WTC11 (cell line): ENCODE data around the gene ILF2.

Experiments
- CREB1 ChIP-seq: sonication (generic); formaldehyde crosslinking; IDR thresholded peaks from 2 replicates; pipeline ENCODE4 v1.8.0; 2023; ENCODE audit warnings: mild to moderate bottlenecking, missing genetic modification reagents
- FOXK1 ChIP-seq: sonication (generic); formaldehyde crosslinking; IDR thresholded peaks from 2 replicates; pipeline ENCODE4 v1.8.0; 2022; ENCODE audit warnings: mild to moderate bottlenecking, moderate library complexity, missing genetic modification reagents
- MXD4 ChIP-seq: fragments of 250-450 bp; sonication (Bioruptor Pico); IDR thresholded peaks from 2 replicates; pipeline ENCODE4 v1.8.0; 2021; ENCODE audit warnings: mild to moderate bottlenecking, moderate library complexity, borderline replicate concordance
- NR3C1 ChIP-seq: sonication (generic); formaldehyde crosslinking; conservative IDR thresholded peaks from 2 replicates; pipeline ENCODE4 v1.8.1; 2023; ENCODE audit warnings: low read depth, mild to moderate bottlenecking, missing genetic modification reagents
- PRDM15 ChIP-seq: sonication (generic); formaldehyde crosslinking; IDR thresholded peaks from 2 replicates; pipeline ENCODE4 v1.8.0; 2022; ENCODE audit warnings: missing genetic modification reagents
- PRRX2 ChIP-seq: fragments of 250-450 bp; sonication (Bioruptor Pico); IDR thresholded peaks from 2 replicates; pipeline ENCODE4 v1.8.0; 2021; ENCODE audit warnings: mild to moderate bottlenecking
- ZNF138 ChIP-seq: sonication (generic); formaldehyde crosslinking; conservative IDR thresholded peaks from 2 replicates; pipeline ENCODE4 v1.8.1; 2022; ENCODE audit warnings: mild to moderate bottlenecking, moderate library complexity, missing genetic modification reagents
- TF ChIP-seq, protein P1 (sequence below): fragments of 200-600 bp; IDR thresholded peaks from 2 replicates; pipeline ENCODE4 v1.8.0; 2022; ENCODE audit warnings: antibody characterized with exemption

DNA sequence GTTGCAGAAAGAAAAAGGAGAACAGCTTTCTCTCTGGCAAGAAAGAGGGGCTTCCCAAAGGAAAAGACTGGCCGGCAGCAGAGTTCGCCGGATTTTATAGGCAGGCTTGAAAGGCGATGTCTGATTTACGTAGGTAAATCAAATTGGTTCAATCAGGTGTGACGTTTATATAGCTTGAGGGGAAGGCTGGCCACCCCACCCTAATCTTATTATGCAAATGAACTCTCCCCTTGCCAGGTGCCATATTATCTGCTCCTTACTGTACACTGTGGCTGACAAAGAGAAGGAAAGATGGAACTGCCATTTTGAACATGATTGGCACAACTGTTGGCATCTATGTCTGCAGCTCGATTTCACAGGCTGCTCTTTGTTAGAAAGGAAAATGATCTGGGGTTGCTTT, 40.2 kb upstream of the ILF2 start:
- TF ChIP-seq ZNF138 (CRISPR knock-in tag) (no peak), NR3C1 (no peak), CREB1 (CRISPR knock-in tag) (no peak), PRRX2 (CRISPR knock-in tag) (no peak), PRDM15 (CRISPR knock-in tag) (no peak), MXD4 (CRISPR knock-in tag) (no peak), FOXK1 (CRISPR knock-in tag) (no peak)
- TF ChIP-seq, protein P1, sequence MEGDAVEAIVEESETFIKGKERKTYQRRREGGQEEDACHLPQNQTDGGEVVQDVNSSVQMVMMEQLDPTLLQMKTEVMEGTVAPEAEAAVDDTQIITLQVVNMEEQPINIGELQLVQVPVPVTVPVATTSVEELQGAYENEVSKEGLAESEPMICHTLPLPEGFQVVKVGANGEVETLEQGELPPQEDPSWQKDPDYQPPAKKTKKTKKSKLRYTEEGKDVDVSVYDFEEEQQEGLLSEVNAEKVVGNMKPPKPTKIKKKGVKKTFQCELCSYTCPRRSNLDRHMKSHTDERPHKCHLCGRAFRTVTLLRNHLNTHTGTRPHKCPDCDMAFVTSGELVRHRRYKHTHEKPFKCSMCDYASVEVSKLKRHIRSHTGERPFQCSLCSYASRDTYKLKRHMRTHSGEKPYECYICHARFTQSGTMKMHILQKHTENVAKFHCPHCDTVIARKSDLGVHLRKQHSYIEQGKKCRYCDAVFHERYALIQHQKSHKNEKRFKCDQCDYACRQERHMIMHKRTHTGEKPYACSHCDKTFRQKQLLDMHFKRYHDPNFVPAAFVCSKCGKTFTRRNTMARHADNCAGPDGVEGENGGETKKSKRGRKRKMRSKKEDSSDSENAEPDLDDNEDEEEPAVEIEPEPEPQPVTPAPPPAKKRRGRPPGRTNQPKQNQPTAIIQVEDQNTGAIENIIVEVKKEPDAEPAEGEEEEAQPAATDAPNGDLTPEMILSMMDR, result no peak
